ENCODE results near the gene SPIRE1. TPM values are rescaled to one million over a fixed set of nuclear protein-coding genes. Genes with fewer than 3 reads are reported as not detected.
"Not testable (repeated sequence)": the region's sequence is repeated elsewhere in the genome, so short reads cannot be mapped to it uniquely, and the experiment has no call there.

Gene SPIRE1
- total and polyA plus RNA-seq, 7 experiments from 2014 or later, result 0.66 to 2.9 (median 1.3) TPM; not detected in 1

- intact Hi-C loops (cut with micrococcal nuclease), result no loop called here
- no peak for ATAC-seq
- H3K36me3 Mint-ChIP-seq, result peaks cover 0 to 5% (median 0%) of the 10 kb centered on the region in 5 donors
- ChIA-PET POLR2A (no interaction called here), CTCF (no interaction called here)
- no peaks in the 10 kb centered on the region for H3K27me3 ChIP-seq (ENCODE audit: control insufficient read depth in 2 of 2, insufficient read depth in 2 of 2, low read length in 2 of 2)
- H3K27ac ChIP-seq (ENCODE audit: low read depth, low read length), result no peak overlapping the region
- H3K27ac Mint-ChIP-seq, result no peak overlapping the region
- H3K36me3 ChIP-seq (ENCODE audit: control insufficient read depth in 2 of 3, insufficient read depth in 3 of 3, low read length in 3 of 3), result no peaks in the 10 kb centered on the region
- H3K4me1 ChIP-seq (ENCODE audit: control insufficient read depth in 2 of 2, insufficient read depth in 2 of 2, low read length in 2 of 2), result no peaks in the 10 kb centered on the region
- H3K4me3 Mint-ChIP-seq, result no peak overlapping the region
- peaks cover 0 to 7% (median 0%) of the 10 kb centered on the region in 11 donors for H3K9me3 Mint-ChIP-seq
- DNase-seq, result no peak
- H3K9me3 ChIP-seq (ENCODE audit: control insufficient read depth in 2 of 3, low read length in 3 of 3), result no peaks in the 10 kb centered on the region
- no peaks in the 10 kb centered on the region for H3K4me1 Mint-ChIP-seq
- peaks cover 0 to 14% (median 11%) of the 10 kb centered on the region in 5 donors for H3K27me3 Mint-ChIP-seq
- H3K4me3 ChIP-seq (ENCODE audit: low read length), result no peak overlapping the region
These were observed 88.1 kb downstream of the SPIRE1 start for GRCh38 chr18:12569791-12570190.

- Histone ChIP-seq H3K36me3 (ENCODE audit: control insufficient read depth in 2 of 3, insufficient read depth in 3 of 3, low read length in 3 of 3) (no peaks in the 10 kb centered on the region), H3K9me3 (ENCODE audit: control insufficient read depth in 2 of 3, low read length in 3 of 3) (no peaks in the 10 kb centered on the region), H3K27ac (ENCODE audit: low read depth, low read length) (no peak overlapping the region), H3K4me1 (ENCODE audit: control insufficient read depth in 2 of 2, insufficient read depth in 2 of 2, low read length in 2 of 2) (no peaks in the 10 kb centered on the region), H3K27me3 (ENCODE audit: control insufficient read depth in 2 of 2, insufficient read depth in 2 of 2, low read length in 2 of 2) (no peaks in the 10 kb centered on the region), H3K4me3 (ENCODE audit: low read length) (no peak overlapping the region)
- Mint-ChIP-seq H3K27me3 (peaks cover 0 to 24% (median 20%) of the 10 kb centered on the region in 5 donors), H3K27ac (no peak overlapping the region), H3K4me1 (no peaks in the 10 kb centered on the region), H3K9me3 (peaks cover 0 to 6% (median 0%) of the 10 kb centered on the region in 11 donors), H3K36me3 (no peaks in the 10 kb centered on the region), H3K4me3 (no peak overlapping the region)
- ATAC-seq, result no peak
- DNase-seq, result no peak
- intact Hi-C loops (cut with micrococcal nuclease), result no loop called here
- ChIA-PET POLR2A (no interaction called here), CTCF (no interaction called here)
These were observed 90.1 kb downstream of the SPIRE1 start for GRCh38 chr18:12567849-12568248.

- H3K27me3 ChIP-seq (ENCODE audit: control insufficient read depth in 2 of 2, insufficient read depth in 2 of 2, low read length in 2 of 2), result no peaks in the 10 kb centered on the region
- H3K9me3 Mint-ChIP-seq, result peaks cover 0 to 6% (median 0%) of the 10 kb centered on the region in 11 donors
- no peak overlapping the region for H3K27ac ChIP-seq (ENCODE audit: low read depth, low read length)
- no peak for ATAC-seq
- H3K4me1 ChIP-seq (ENCODE audit: control insufficient read depth in 2 of 2, insufficient read depth in 2 of 2, low read length in 2 of 2), result no peaks in the 10 kb centered on the region
- intact Hi-C loops (cut with micrococcal nuclease), result no loop called here
- no peak overlapping the region for H3K4me3 ChIP-seq (ENCODE audit: low read length)
- CTCF ChIA-PET, result no interaction called here
- peaks cover 5 to 23% (median 17%) of the 10 kb centered on the region in 5 donors for H3K27me3 Mint-ChIP-seq
- no peaks in the 10 kb centered on the region for H3K36me3 Mint-ChIP-seq
- H3K4me1 Mint-ChIP-seq, result no peaks in the 10 kb centered on the region
- H3K4me3 Mint-ChIP-seq, result no peak overlapping the region
- H3K36me3 ChIP-seq (ENCODE audit: control insufficient read depth in 2 of 3, insufficient read depth in 3 of 3, low read length in 3 of 3), result no peaks in the 10 kb centered on the region
- POLR2A ChIA-PET, result no interaction called here
- no peak overlapping the region for H3K27ac Mint-ChIP-seq
- H3K9me3 ChIP-seq (ENCODE audit: control insufficient read depth in 2 of 3, low read length in 3 of 3), result no peaks in the 10 kb centered on the region
- no peak for DNase-seq
These were observed 93.0 kb downstream of the SPIRE1 start for GRCh38 chr18:12564861-12565260.

- peaks cover 5 to 27% (median 17%) of the 10 kb centered on the region in 5 donors for H3K27me3 Mint-ChIP-seq
- no peak for DNase-seq
- Histone ChIP-seq H3K4me3 (ENCODE audit: low read length) (no peak overlapping the region), H3K27ac (ENCODE audit: low read depth, low read length) (no peak overlapping the region), H3K36me3 (ENCODE audit: control insufficient read depth in 2 of 3, insufficient read depth in 3 of 3, low read length in 3 of 3) (no peaks in the 10 kb centered on the region), H3K27me3 (ENCODE audit: control insufficient read depth in 2 of 2, insufficient read depth in 2 of 2, low read length in 2 of 2) (no peaks in the 10 kb centered on the region), H3K4me1 (ENCODE audit: control insufficient read depth in 2 of 2, insufficient read depth in 2 of 2, low read length in 2 of 2) (no peaks in the 10 kb centered on the region), H3K9me3 (ENCODE audit: control insufficient read depth in 2 of 3, low read length in 3 of 3) (no peaks in the 10 kb centered on the region)
- no peak overlapping the region for H3K4me3 Mint-ChIP-seq
- H3K9me3 Mint-ChIP-seq, result peaks cover 0 to 6% (median 0%) of the 10 kb centered on the region in 11 donors
- no peaks in the 10 kb centered on the region for H3K4me1 Mint-ChIP-seq
- no peaks in the 10 kb centered on the region for H3K36me3 Mint-ChIP-seq
- no peak overlapping the region for H3K27ac Mint-ChIP-seq
- CTCF ChIA-PET, result no interaction called here
- ATAC-seq, result no peak
- intact Hi-C loops (cut with micrococcal nuclease), result no loop called here
- POLR2A ChIA-PET, result no interaction called here
These were observed 93.5 kb downstream of the SPIRE1 start for GRCh38 chr18:12564378-12564777.

GRCh38 chr18:12560600-12560999 is 97.3 kb downstream of the SPIRE1 start:
- H3K27me3 ChIP-seq (ENCODE audit: control insufficient read depth in 2 of 2, insufficient read depth in 2 of 2, low read length in 2 of 2); ATAC-seq; H3K9me3 ChIP-seq (ENCODE audit: control insufficient read depth in 2 of 3, low read length in 3 of 3); H3K4me1 ChIP-seq (ENCODE audit: control insufficient read depth in 2 of 2, insufficient read depth in 2 of 2, low read length in 2 of 2); H3K27ac ChIP-seq (ENCODE audit: low read depth, low read length); H3K4me3 Mint-ChIP-seq; H3K36me3 ChIP-seq (ENCODE audit: control insufficient read depth in 2 of 3, insufficient read depth in 3 of 3, low read length in 3 of 3); POLR2A ChIA-PET; CTCF ChIA-PET; H3K4me1 Mint-ChIP-seq; DNase-seq; H3K4me3 ChIP-seq (ENCODE audit: low read length); intact Hi-C loops (cut with micrococcal nuclease); H3K36me3 Mint-ChIP-seq; H3K27ac Mint-ChIP-seq: not testable (repeated sequence)
- H3K27me3 Mint-ChIP-seq, result peaks cover 5 to 27% (median 12%) of the 10 kb centered on the region in 5 donors
- peaks cover 0 to 11% (median 0%) of the 10 kb centered on the region in 11 donors for H3K9me3 Mint-ChIP-seq

- H3K4me3 Mint-ChIP-seq, result no peak overlapping the region
- H3K27me3 Mint-ChIP-seq, result peaks cover 5 to 22% (median 9%) of the 10 kb centered on the region in 5 donors
- intact Hi-C loops (cut with micrococcal nuclease), result no loop called here
- H3K9me3 Mint-ChIP-seq, result peaks cover 0 to 17% (median 7%) of the 10 kb centered on the region in 11 donors
- DNase-seq, result no peak
- H3K36me3 ChIP-seq (ENCODE audit: control insufficient read depth in 2 of 3, insufficient read depth in 3 of 3, low read length in 3 of 3), result no peaks in the 10 kb centered on the region
- no peak overlapping the region for H3K27ac ChIP-seq (ENCODE audit: low read depth, low read length)
- H3K36me3 Mint-ChIP-seq, result peaks cover 0 to 4% (median 0%) of the 10 kb centered on the region in 5 donors
- no peaks in the 10 kb centered on the region for H3K4me1 Mint-ChIP-seq
- no peak overlapping the region for H3K4me3 ChIP-seq (ENCODE audit: low read length)
- H3K27me3 ChIP-seq (ENCODE audit: control insufficient read depth in 2 of 2, insufficient read depth in 2 of 2, low read length in 2 of 2), result no peaks in the 10 kb centered on the region
- CTCF ChIA-PET, result no interaction called here
- POLR2A ChIA-PET, result no interaction called here
- H3K9me3 ChIP-seq (ENCODE audit: control insufficient read depth in 2 of 3, low read length in 3 of 3), result no peaks in the 10 kb centered on the region
- no peak for ATAC-seq
- H3K4me1 ChIP-seq (ENCODE audit: control insufficient read depth in 2 of 2, insufficient read depth in 2 of 2, low read length in 2 of 2), result no peaks in the 10 kb centered on the region
- H3K27ac Mint-ChIP-seq, result no peak overlapping the region
These were observed 98.6 kb downstream of the SPIRE1 start for GRCh38 chr18:12559319-12559718.

GRCh38 chr18:12556946-12557806 is 100.7 kb downstream of the SPIRE1 start:
- H3K9me3 Mint-ChIP-seq, result peaks cover 0 to 22% (median 9%) of the 10 kb centered on the region in 11 donors
- no peaks in the 10 kb centered on the region for H3K4me1 Mint-ChIP-seq
- H3K36me3 Mint-ChIP-seq, result peaks cover 0 to 4% (median 0%) of the 10 kb centered on the region in 5 donors
- DNase-seq (no peak), ATAC-seq (no peak)
- Histone ChIP-seq H3K4me3 (ENCODE audit: low read length) (no peak overlapping the region), H3K27me3 (ENCODE audit: control insufficient read depth in 2 of 2, insufficient read depth in 2 of 2, low read length in 2 of 2) (no peaks in the 10 kb centered on the region), H3K9me3 (ENCODE audit: control insufficient read depth in 2 of 3, low read length in 3 of 3) (no peaks in the 10 kb centered on the region), H3K36me3 (ENCODE audit: control insufficient read depth in 2 of 3, insufficient read depth in 3 of 3, low read length in 3 of 3) (no peaks in the 10 kb centered on the region), H3K27ac (ENCODE audit: low read depth, low read length) (no peak overlapping the region), H3K4me1 (ENCODE audit: control insufficient read depth in 2 of 2, insufficient read depth in 2 of 2, low read length in 2 of 2) (no peaks in the 10 kb centered on the region)
- H3K27me3 Mint-ChIP-seq, result peaks cover 5 to 19% (median 14%) of the 10 kb centered on the region in 5 donors
- intact Hi-C loops (cut with micrococcal nuclease), result no loop called here
- no peak overlapping the region for H3K27ac Mint-ChIP-seq
- CTCF ChIA-PET, result no interaction called here
- H3K4me3 Mint-ChIP-seq, result no peak overlapping the region
- POLR2A ChIA-PET, result no interaction called here

All from naive thymus-derived CD4-positive, alpha-beta T cell (primary cell).